Measurements from ENCODE around the gene COBL.

GRCh38 chr7:51079494-51079893 is 237.1 kb downstream of the COBL start:
- TF ChIP-seq FOXM1 (IDR thresholded peaks at IDR 0.05; ENCODE audit: borderline replicate concordance) (no peak), FOXA1 (IDR thresholded peaks at IDR 0.05) (no peak), SP1 (IDR thresholded peaks at IDR 0.05) (no peak), L3MBTL2 (conservative IDR thresholded peaks at IDR 0.05) (no peak), ARNT (IDR thresholded peaks at IDR 0.05) (no peak), SUZ12 (IDR thresholded peaks at IDR 0.05) (no peak), BHLHE40 (IDR thresholded peaks at IDR 0.05; ENCODE audit: borderline replicate concordance) (no peak), ZNF384 (IDR thresholded peaks at IDR 0.05) (no peak), HDGF (IDR thresholded peaks at IDR 0.05; ENCODE audit: borderline replicate concordance) (no peak)
